Activated CD4-positive, alpha-beta T cell treated with anti-CD3 and anti-CD28 coated beads for 1 hour (primary cell): ENCODE data around the gene CHCHD4.
"Not testable (repeated sequence)": the region's sequence is repeated elsewhere in the genome, so short reads cannot be mapped to it uniquely, and the experiment has no call there.

Source experiments
- DNase-seq: peaks from one replicate; pipeline ENCODE4 v3.0.0-alpha.2; 2020

CHCHD4 gene

DNA sequence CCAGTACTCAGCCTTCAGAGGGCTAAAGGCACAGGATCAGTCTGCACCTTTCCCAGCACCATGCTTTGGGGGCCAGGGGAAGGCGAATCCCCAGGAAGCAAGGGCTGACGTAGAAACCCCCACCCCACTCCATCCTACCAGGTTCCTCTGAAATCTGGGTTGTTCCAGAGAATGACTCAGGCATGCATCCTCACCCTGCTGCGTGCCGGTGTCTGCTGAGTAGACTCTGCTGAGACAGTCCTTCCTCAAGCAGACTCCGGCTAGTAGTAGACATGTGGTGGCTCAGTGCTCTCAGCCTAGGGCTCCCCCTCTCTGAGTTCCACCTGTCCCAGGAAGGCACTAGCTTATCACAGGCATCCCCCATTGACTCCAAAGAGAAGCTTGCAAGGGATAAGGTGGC lies 9.2 kb upstream of the CHCHD4 start:
- no peak for DNase-seq

DNA sequence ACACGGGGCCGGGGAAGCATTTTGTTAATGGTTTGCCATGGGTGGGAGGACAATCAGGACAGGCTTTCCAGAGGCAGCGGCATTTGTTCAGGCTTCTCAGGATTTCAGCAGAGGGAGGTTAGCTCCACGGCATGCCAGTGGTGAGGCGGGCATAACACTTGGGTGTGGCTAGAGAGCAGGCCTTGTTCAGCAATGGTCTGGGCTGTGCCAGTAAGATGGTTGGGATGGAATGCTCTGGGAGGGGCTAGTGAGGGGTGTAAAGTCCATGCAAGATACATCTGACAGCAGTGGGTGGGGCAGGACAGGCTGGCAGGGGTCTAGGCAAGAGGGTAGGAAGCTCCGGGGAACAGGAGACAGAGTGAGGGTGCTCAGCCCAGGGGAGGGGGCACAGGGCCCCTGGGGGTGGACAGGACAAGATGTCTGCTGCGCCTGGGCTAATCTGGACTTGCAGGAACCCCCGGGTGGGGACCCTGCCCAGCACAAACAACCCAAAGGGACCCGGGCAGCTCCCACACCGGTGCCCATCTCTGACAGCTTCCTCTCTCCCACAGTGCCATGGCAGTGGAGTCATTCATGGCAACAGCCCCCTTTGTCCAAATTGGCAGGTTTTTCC lies 8.6 kb upstream of the CHCHD4 start:
- DNase-seq, result no peak

DNA sequence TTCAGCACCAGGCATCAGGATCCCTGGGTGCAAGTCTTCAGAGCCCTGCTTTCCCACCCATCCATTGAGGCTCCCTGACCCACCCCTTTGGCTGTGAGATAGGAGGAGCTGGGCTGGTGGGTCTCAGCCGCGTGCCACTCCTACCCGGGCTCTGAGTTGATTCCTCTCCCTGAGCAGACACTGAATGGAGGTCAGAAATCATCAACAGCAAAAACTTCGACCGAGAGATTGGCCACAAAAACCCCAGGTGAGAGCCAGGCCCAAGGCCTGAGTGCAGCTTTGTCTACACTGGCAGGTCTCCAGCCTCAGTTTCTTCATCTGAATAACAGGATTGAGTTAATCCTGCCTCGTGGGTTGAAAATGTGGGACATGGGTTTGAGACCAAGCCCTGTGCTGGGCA lies 8.0 kb upstream of the CHCHD4 start:
- no peak for DNase-seq

DNA sequence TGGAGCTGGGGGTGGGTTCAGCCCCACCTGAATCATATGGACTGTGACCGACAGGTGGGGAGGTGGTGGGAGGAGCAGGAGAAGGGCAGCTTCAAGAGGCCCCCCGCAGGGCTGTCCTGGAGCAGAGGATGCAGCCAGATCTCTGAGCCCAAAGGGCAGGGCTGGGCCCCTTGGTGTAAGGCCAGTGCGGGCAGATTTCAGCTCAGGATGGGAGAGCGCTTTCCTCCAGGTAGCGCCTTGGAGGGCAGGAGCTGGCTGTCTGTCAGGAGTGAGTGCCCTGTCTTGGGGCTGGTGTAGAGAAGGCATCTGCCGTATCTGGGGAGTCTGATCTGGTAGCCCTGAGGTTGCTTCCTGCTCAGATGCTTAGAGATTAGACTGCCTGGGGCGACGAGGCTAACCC lies 7.5 kb upstream of the CHCHD4 start:
- no peak for DNase-seq

DNA sequence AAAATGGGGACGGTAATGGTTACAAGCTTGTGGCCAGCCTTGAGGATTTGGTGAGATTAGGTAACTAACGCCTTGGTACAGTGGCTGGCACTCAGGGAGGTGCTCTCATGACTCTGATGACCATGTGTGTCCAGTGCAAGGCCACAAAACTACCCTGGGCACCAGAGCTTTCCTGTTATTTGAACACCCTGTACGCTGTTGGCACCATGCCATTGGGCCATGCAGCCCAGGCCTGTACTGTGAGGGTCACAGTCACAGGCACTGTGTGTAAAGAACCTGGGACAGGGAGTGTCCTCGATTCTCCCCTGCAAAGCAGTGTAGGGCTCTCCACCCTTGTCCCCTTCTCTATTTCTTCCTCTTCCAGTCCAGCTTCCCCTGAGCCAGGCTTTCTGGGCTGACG lies 6.5 kb upstream of the CHCHD4 start:
- no peak for DNase-seq

DNA sequence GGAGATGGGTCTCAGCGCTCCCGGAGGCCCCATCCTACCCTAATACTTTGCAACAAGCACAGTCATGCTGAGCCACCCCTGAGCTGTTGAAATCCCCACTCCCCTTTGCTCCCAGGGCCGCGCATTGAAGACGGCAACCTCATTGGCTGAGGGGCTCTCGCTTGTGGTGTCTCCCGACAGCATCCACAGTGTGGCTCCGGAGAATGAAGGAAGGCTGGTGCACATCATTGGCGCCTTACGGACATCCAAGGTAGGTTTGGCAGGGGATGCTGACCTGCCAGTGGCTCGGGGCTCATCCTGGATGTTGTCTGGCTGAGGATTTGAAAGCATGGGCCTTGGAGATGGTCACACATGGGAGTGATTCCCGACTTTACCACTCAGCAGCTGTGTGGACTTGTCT lies 6.0 kb upstream of the CHCHD4 start:
- no peak for DNase-seq

DNA sequence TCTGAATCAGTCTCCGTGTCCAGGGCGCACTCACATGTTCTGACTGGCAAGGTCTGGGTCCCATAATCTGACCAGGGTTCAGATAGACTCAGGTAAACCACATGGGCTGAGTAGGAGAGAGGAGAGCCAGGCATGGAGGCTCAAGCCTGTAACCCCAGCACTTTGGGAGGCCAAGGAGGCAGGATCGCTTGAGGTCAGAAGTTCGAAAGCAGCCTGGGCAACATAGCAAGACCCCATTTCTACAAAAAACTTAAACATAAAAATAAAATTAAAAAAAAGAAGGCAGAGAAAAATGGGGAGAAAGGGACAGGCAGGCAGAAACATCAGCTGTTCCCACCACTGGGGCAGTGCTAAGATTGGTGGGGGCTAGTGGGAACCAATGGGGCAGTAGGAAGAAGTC lies 5.6 kb upstream of the CHCHD4 start:
- DNase-seq, result no peak

DNA sequence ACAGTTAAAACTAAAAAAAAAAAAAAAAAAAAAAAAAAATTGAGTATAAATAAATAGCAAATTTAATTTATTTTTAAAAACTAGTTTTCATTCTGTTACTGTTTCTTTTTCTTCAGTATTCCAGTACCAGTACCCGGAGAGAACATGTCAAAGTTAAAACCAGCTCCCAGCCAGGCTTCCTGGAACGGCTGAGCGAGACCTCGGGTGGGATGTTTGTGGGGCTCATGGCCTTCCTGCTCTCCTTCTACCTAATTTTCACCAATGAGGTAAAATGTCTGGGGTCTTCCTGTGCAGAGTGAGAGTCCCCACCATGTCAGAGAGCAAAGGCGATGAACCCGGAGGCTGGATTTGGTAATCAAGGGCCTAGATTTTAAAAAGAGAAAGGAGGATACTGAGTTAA lies 4.6 kb upstream of the CHCHD4 start:
- no peak for DNase-seq

DNA sequence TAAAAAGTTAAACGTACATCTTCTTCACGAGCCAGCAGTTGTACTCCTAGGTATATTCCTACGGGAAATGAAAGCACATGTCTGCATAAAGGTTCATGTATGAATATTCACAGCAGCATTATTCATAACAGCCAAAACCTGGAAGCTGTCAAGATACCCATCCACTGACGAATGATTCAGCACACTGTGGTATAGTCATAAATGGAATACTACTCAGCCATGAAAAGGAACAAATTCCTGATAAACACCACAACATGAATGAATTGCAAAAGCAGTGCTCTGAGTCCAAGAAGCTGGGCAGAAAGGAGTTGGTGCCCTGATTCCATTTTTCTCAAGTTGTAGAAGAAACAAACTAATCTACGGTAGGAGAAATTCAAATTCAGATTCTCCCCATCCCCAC lies 4.1 kb upstream of the CHCHD4 start:
- no peak for DNase-seq

DNA sequence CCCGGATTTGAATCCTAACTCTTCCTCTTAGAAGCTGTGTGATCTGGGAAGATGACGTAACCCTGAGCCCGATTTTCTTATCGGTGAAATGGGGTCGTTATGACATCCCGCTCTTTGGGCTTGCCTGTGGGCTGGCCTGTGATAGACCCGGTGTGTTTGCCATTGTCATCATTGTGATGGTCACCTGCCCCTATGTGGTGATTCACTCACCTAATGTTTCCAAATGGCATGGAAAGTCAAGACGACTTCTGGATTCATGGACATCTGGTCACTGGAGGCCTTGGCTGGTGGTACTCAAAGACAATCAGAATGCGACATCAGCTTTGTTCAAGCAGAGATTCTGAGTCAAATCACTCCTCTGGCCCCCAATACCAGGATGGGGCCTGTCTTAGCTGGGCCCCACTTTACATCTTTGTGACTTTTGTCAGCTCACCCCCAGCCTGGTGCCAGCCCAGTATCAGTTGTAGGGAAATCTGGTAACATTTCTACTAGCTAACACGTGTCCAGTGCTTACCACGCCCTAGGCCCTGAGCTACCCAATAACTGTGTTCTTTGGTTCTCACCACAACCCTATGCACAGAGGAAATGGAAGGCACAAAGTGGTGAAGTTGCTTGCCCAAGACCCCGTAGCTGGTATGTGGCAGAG lies 3.0 kb upstream of the CHCHD4 start:
- no peak for DNase-seq

DNA sequence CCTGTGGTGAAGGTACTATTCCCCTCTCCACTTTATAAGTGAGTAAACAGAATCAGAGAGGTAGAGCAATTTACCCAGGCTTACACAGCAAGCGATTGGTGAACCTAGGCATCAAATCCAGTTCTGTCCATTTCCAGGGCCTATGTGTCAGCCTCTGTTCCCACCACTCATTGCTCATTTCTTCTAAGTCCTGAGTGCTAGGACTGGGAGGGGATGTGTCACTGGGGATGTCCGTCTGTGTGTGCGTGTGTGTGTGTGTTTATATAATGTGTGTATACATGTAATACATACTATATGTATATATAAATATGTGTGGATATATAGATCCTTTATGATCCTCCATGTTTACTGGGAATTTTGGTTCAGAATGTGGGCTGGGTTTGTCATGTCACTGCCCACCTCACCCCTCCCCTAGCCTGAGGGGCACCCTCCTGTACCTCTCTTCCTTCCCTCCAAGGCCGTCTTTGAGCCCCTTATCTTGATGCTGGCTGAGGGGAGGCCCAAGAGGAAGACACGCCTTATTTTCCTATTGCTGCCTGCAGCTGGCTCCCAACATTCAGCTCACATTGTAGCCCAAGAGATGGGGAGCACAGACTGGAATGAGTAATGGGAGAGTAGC lies 2.3 kb upstream of the CHCHD4 start:
- DNase-seq, result no peak

DNA sequence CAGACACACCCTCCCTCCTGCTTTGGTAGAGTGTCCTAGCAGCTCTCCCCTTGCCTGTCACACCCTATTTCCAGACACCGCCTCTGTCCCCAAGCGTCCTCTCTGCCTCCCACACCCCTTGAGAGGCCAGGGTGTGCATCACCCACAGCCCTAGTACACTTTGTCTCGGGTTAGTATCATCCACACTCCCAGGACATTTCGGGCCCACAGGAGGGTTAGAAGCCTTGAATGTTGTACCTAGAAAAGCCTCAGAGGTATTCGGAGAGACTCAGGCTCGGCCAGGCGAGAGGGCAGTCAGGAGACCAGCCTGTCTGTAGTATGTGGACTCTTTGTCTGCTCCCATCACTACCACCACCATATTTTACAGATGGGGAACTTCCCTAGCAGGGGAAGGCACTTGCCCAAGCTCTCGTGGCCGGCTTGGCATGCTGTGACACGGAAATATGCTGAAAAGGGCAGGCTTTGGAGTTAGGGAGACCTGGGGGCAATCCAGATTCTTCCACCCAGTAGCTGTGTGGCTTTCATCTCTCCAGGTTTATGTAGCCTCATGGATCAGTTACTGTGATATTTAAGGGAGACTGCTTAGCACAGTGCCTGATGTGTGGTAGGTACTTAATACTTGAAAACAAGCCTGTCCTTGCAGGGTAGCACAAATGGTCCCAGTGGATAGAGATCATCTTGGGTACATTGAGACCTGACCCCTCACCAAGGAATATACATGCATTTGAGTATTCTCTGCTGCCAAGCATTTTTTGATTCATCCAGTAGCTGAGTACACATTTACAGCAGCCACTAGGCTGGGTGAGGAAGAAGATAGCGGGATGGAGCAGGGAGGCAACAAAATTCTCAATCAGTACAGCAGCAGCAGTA lies 1.6 kb upstream of the CHCHD4 start:
- no peak for DNase-seq

DNA sequence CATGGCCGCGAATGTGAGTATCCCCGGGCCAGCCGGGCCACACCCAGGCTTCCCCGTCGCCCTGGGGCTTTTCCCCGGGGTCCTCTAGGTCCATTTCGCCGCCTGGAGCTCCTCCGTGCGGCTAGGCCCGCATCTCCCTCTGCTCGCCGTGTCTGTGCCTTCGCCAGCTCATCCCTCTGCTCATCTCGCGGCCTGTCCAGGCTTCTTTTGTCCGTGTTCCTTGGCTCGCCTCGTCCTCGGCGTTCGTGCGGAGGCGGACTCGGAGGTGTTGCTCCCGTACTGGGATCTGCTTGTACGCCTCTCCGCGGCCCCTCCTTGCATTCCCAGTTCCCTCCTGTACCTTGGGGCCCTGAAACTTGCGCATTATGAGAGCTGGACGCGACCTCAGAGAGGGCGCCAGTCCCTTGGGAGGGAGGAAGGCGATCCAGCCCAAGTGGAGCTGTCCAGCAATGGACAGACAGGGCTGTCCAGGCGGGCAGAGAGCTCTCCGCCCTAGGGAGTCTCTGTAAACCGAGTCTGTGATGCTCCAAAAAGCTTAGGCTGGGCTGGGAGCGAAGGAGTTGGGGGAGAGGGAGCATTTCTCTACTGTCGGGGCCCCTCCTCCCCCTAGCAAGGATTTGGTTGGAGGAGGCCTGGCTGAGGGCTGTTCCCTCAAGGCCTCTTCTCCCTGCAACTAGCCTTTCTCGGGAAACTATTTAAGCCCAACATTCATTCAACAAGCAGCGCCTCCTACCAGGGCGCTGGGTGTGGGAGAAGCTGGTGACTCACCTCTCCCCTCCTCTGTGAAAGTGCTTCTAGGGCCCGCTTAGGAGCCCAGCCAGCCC lies 735 bp upstream of the CHCHD4 start:
- peak; percentile 48 for DNase-seq

DNA sequence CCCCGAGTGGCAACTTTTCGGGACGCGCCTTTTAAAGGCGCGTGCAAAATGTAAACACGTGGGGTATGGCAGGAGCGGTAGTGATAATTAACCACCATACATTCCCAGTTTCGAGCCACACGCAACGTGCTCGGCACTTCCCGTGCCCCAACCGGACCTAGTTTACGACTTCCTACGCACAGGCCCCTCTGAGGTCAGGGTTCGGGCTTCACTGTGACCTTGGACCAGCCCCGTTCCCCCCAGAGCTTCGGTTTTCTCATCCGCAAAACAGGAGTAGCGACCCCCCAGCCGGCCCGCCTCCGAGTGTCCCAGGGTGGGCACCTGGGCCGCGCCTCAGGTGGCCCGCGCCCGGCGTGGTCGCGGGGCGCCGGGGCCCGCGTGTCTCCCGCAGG lies 451 bp downstream of the CHCHD4 start:
- peak; percentile 42 for DNase-seq

DNA sequence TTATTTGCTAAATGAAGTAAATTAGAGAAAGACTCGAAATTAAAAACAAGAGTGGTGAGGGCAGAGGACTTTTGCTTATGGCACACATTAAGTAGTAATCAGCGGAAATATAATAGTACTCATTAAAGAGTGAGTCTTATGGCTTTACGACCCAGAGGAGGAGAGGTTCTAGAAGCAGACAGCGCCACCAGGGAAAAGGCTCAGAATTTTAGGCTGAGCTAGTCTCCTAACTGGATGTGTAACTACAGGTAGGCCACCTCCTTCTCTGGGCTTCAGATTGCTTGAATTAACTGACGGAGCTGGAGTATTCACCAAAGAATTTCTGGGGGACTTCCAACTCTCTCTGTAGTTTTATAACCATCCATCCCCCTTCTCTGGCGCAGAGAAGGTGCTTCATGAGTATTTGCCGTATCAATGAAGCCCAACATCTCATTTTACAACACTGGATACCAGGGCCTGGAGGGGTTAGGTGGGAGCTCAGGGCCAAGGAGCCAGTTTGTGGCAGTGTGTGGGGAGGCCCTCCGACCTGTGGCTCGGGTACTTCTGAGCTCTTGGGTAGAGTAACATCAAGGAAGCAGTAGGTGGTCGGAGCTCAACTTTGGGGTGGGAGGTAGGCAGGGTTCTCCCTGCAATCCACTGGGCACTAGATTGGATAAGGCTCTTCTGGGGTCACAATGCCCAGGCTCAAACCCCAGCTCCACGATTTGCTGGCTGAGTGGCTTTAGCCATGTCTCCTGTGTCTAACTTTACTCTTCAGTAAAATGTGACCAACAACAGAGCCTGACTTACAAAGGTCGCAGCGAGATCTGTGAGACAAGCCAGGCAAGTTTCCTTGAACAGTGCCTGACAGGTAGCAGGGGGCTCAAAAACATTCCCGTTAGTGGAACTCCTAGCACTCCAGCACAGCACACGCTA lies 1.1 kb downstream of the CHCHD4 start:
- no peak for DNase-seq

DNA sequence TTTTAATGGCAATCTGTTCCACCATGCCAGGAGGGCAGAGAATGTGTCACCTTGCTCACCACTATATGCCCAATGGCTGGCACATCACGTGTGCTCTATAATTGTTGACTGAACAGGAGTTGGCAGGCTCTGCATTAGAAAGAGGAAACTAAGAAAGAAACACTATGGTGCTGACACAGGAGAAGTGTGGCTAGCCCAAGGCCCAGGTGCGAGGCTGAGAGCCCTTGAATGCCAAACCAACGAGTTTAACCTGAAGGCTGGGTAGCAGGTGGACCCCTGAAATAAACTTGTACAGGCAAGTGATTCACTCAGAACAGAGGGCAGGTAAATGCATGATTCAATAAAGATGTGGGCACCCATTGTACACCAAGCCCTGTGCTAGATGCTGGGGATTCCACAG lies 2.4 kb downstream of the CHCHD4 start:
- DNase-seq, result no peak

DNA sequence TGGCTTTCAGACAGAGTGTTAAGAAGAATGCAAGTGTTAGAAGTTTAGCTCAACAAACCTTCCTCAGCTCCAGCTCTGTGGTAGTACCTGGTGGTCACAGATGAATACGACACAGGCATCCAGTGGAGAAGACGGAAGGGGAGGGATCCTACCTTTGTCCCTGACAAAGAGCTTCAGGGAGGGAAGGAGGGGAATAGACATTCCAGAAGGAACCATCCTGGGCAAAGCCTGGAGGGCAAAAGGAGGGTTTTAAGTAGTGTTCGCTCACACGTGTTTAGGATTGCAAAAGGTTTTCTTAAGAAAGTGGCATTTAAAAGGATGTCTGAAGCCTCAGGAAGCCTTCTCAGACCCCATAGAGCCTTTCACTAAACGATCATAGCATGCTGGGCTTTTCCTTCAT lies 2.8 kb downstream of the CHCHD4 start:
- DNase-seq, result no peak

DNA sequence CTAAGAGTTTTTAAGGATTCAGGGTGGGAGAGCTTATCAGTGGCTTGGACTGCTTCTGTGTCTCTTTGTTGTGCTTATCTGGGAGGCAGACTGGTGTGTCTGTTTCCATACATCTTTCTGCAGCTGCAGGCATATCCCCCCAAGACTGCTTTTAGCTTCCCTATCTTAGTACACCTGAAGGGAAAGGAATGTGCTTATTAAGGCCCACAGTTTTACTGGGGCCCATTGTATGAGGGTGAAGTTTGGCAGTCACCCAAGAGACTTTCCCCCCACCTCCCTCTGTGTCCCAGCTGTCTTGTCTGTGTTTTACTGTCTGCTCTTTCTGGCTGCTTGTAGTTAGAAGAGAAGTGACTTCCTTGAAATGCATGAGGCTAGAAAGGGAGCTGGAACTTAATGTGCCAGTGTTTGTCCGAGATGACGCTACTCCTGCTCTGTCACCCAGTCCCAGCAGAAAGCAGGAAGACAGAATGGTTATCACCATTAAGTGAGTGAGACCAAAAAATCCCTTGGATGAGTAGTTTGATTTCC lies 3.7 kb downstream of the CHCHD4 start:
- DNase-seq, result not testable (repeated sequence)

DNA sequence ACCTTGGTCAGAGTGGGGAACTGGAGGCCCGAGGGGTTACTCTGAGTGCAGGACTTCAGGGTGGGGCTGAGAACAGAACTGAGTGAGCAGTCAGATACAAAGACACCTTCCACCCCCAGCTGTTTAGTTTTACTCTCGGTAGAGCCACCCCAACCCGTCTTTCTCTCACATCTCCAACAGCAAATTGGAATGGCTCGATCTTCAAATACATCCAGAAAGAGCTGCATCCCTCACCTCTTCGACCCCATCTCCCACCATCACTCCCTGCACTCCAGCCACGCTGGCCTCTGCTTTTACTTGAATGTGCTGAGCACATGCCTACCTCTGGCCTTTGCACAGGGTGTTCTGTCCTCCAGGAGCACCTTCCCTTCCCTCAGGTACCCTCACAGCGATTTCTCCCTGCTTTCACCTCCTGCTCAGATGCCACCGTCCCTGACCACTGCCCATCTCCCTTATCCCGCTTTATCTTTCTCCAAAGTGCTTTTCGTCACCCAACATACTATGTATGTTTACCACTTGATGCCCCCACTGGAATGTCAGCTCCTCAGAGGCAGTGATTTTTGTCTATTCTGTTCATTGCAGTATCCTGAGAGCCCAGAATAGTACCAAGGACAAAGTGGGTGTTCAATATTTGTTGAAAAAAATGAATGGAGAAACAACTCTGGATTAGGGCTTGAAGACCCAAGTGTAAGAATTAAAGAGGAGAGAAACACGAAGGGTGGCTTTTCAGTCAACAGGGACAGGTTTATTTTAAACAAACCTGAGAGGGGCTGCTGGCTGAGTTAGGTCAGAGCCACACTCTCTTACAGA lies 4.4 kb downstream of the CHCHD4 start:
- no peak for DNase-seq

DNA sequence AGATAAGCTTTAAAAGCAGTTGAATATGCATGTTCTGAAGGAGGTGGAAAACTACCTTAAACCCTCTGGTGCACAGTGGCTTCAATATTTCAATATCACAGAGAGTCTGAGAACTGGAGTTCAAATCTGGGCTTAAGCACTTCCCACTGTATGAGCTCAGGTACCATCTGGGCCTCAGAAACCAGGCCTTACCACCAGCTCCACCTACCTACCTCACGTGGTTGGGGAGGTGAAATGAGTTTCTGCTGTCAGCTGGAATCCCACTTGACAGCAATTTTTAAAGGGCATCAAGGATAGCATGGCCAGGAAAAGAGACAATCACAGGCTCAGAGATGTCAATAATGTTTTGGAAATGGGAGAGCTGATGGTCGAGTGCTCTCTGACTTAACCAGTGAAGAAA lies 5.0 kb downstream of the CHCHD4 start:
- DNase-seq, result no peak
